K562 (cell line): ENCODE results near the gene ZMYND8. TPM values are rescaled to one million over a fixed set of nuclear protein-coding genes. Genes with fewer than 3 reads are reported as not detected.
A peak's percentile ranks its signal among the peaks of the same experiment; 100 is the strongest.

Source experiments
- ATAC-seq: fragments of 200-7000 bp; cut with Tn5 transposase; 3 replicates; pipeline ENCODE4 v1.9.1; 2020; ENCODE audit warnings: moderate library complexity
- BruUV-seq: library from RNA; stranded (reverse); fragments of 400-500 nt; replicated peaks from 2 replicates; lab custom pipeline; 2021; lab: Mats Ljungman, UMichigan
- CTCF ChIA-PET: fragments of 300-600 bp; formaldehyde crosslinking; extraction: SDS; loops from one replicate; lab custom pipeline; 2021; ENCODE audit warnings: low intra/inter-chr PET ratio; lab: Yijun Ruan, JAX
- POLR2A ChIA-PET: fragments of 300-600, 350-650 bp; sonication (Branson Sonifier 250); formaldehyde crosslinking; extraction: SDS; loops from one replicate; lab custom pipeline; 2021; ENCODE audit warnings: antibody characterized with exemption, inconsistent platforms; lab: Yijun Ruan, JAX
- DNase-seq, 4 experiments: peaks; one replicate each; pipeline versions ENCODE4 v3.0.0 to v3.0.0-alpha.2; 2011 to 2018; ENCODE audit warnings: low spot score in 3 of 4, mixed read lengths in 3 of 4; ENCODE audit errors: extremely low read depth in 1 of 4
- FAIRE-seq: peaks from 2 replicates; lab custom pipeline; 2011; peaks lifted over from hg19 to GRCh38; lab: Jason Lieb, UNC
- H2AFZ ChIP-seq: 2 replicates; pipeline ENCODE4 v1.6.0; 2011; ENCODE audit warnings: low read depth, low read length, control low read depth, inconsistent platforms
- H3K27ac ChIP-seq: fragments of 200-600 bp; 3 replicates; pipeline ENCODE4 v1.8.0; 2011; ENCODE audit warnings: low read depth, mild to moderate bottlenecking, control low read depth, inconsistent platforms, low read length, moderate library complexity, mixed read lengths; ENCODE audit errors: extremely low read depth
- H3K27me3 ChIP-seq, 2 experiments: fragments of 300-600 bp in 1 of 2; 2 replicates in 1 of 2; 3 replicates in 1 of 2; pipeline versions ENCODE4 v1.6.0 to v1.8.0; 2011; ENCODE audit warnings: inconsistent platforms in 2 of 2, low read length in 2 of 2, mild to moderate bottlenecking in 1 of 2, mixed read lengths in 1 of 2, moderate library complexity in 1 of 2; ENCODE audit not compliant: control insufficient read depth in 2 of 2, insufficient read depth in 2 of 2
- H3K36me3 ChIP-seq: fragments of 300-600 bp; 3 replicates; pipeline ENCODE4 v1.8.0; 2011; ENCODE audit warnings: mild to moderate bottlenecking, low read length, inconsistent platforms; ENCODE audit not compliant: control insufficient read depth, insufficient read depth
- H3K4me1 ChIP-seq, 2 experiments: fragments of 200-600 bp in 1 of 2; replicated peaks in 1 of 2; 2 replicates in 1 of 2; 3 replicates in 1 of 2; pipeline versions ENCODE4 v1.5.1 to v1.8.0; 2011; ENCODE audit warnings: inconsistent platforms in 2 of 2, low read length in 2 of 2, mild to moderate bottlenecking in 1 of 2, mixed read lengths in 1 of 2, moderate library complexity in 1 of 2; ENCODE audit not compliant: control insufficient read depth in 2 of 2, insufficient read depth in 2 of 2
- H3K4me2 ChIP-seq: 2 replicates; pipeline ENCODE4 v1.6.1; 2011; ENCODE audit warnings: low read length, control low read depth, inconsistent platforms, mixed read lengths; ENCODE audit not compliant: insufficient read depth
- H3K4me3 ChIP-seq: fragments of 200-600 bp; sonication (generic), shearing (Covaris generic); 2 replicates; pipeline ENCODE4 v1.5.1; 2016; ENCODE audit warnings: control low read depth, inconsistent platforms
- H3K79me2 ChIP-seq: fragments of 200-600 bp; 3 replicates; pipeline ENCODE4 v1.8.0; 2011; ENCODE audit warnings: low read length, inconsistent platforms; ENCODE audit not compliant: control insufficient read depth, insufficient read depth
- H3K9ac ChIP-seq, 2 experiments: 2 replicates each; pipeline versions ENCODE4 v1.6.0 to v1.6.1; 2011; ENCODE audit warnings: low read depth in 2 of 2, low read length in 2 of 2, control low read depth in 1 of 2, inconsistent platforms in 1 of 2, mild to moderate bottlenecking in 1 of 2, mixed read lengths in 1 of 2; ENCODE audit not compliant: insufficient read depth in 1 of 2
- H3K9me1 ChIP-seq: one replicate; pipeline ENCODE4 v1.6.0; 2011; ENCODE audit warnings: inconsistent platforms, mild to moderate bottlenecking, low read length, moderate library complexity; ENCODE audit not compliant: control insufficient read depth, insufficient read depth
- H3K9me3 ChIP-seq: replicated peaks from 2 replicates; pipeline ENCODE4 v1.5.1; 2011; ENCODE audit warnings: low read depth, low read length, inconsistent platforms; ENCODE audit not compliant: control insufficient read depth, insufficient read depth
- H4K20me1 ChIP-seq: replicated peaks from 2 replicates; pipeline ENCODE4 v1.6.1; 2011; ENCODE audit warnings: low read length, inconsistent platforms, mixed read lengths; ENCODE audit not compliant: control insufficient read depth, insufficient read depth
- C11orf30 ChIP-seq: fragments of 450-650 bp; IDR thresholded peaks from 2 replicates; pipeline ENCODE4 v1.6.1; 2016; ENCODE audit warnings: low read depth, mild to moderate bottlenecking
- CBX8 ChIP-seq: fragments of 200-600 bp; sonication (generic); IDR thresholded peaks from 2 replicates; pipeline ENCODE4 v1.6.1; 2012; ENCODE audit warnings: borderline replicate concordance, mixed run types, low read depth, mild to moderate bottlenecking, moderate library complexity, mixed read lengths, low read length, control low read depth, inconsistent platforms; ENCODE audit not compliant: poor library complexity, severe bottlenecking; ENCODE audit errors: extremely low read depth
- CHAMP1 ChIP-seq: fragments of 450-650 bp; IDR thresholded peaks from 2 replicates; pipeline ENCODE4 v1.6.1; 2016; ENCODE audit warnings: mild to moderate bottlenecking
- GABPA ChIP-seq: fragments of 200-800 bp; sonication (Bioruptor generic); conservative IDR thresholded peaks from 2 replicates; pipeline ENCODE4 v1.6.1; 2016; ENCODE audit warnings: low read depth, missing genetic modification characterization, missing compliant biosample characterization
- GABPB2 ChIP-seq: fragments of 250-450 bp; sonication (Bioruptor Pico); conservative IDR thresholded peaks from 2 replicates; pipeline ENCODE4 v1.5.1; 2021; ENCODE audit warnings: mild to moderate bottlenecking
- HNRNPLL ChIP-seq: fragments of 200-400 bp; formaldehyde crosslinking; IDR thresholded peaks from 2 replicates; pipeline ENCODE4 v1.6.1; 2017; ENCODE audit warnings: low read length, low read depth, mild to moderate bottlenecking; ENCODE audit not compliant: poor library complexity, severe bottlenecking
- KLF1 ChIP-seq: fragments of 450-650 bp; IDR thresholded peaks from 2 replicates; pipeline ENCODE4 v1.6.1; 2016; ENCODE audit warnings: missing genetic modification characterization, missing compliant biosample characterization
- POLR2H ChIP-seq: IDR thresholded peaks from 2 replicates; pipeline ENCODE4 v1.6.1; 2016; ENCODE audit warnings: missing genetic modification characterization, low read depth, mild to moderate bottlenecking, control low read depth, missing compliant biosample characterization, moderate library complexity
- SP2 ChIP-seq: IDR thresholded peaks from 2 replicates; pipeline ENCODE4 v1.6.1; 2011; ENCODE audit warnings: mild to moderate bottlenecking, low read depth, low read length, moderate library complexity; ENCODE audit not compliant: poor library complexity, severe bottlenecking; ENCODE audit errors: extremely low read depth
- ZFP30 ChIP-seq: fragments of 250-450 bp; sonication (Bioruptor Pico); IDR thresholded peaks from 2 replicates; pipeline ENCODE4 v1.8.0; 2022; ENCODE audit warnings: moderate library complexity, mild to moderate bottlenecking, inconsistent platforms, borderline replicate concordance
- WGBS: fragments of 100-300 bp; shearing (Covaris generic); methylation state at CpG from one replicate; pipeline ENCODE4 v1.1.6; 2016; ENCODE audit warnings: low coverage, mixed read lengths; ENCODE audit not compliant: insufficient coverage; ENCODE audit errors: missing lambda C conversion rate; 5-methylcytosine and 5-hydroxymethylcytosine counted together
- in situ Hi-C: fragments of 300-500 bp; cut with MboI; formaldehyde crosslinking; loops from 4 replicates; pipeline ENCODE4 v1.15.0; 2018; ENCODE audit warnings: inconsistent platforms, mixed read lengths
- intact Hi-C: fragments of 100-400 bp; cut with micrococcal nuclease; formaldehyde crosslinking; loops from 2 replicates; pipeline ENCODE4 v1.14.2; 2022
- polyA plus RNA-seq, 8 experiments: library from polyadenylated mRNA; depleted of rRNA in 4 of 8; stranded (reverse) in 5 of 8; unstranded in 3 of 8; fragments of >200 nt; fragmentation: Nextera tagmentation in 2 of 8; fragmentation: Illumina TruSeq in 1 of 8; extraction: Ambion mirVana in 2 of 8; extraction: Trizol in 1 of 8; gene quantifications; 2 replicates each; pipeline versions ENCODE4 v1.2.1 to v1.2.3, GENCODE V29; 2011 to 2014; ENCODE audit warnings: inconsistent platforms in 1 of 8, missing spikeins in 1 of 8
- total RNA-seq, 7 experiments: library from RNA; depleted of rRNA in 6 of 7; stranded (reverse); fragments of >200 nt in 6 of 7; fragmentation: Illumina TruSeq in 2 of 7; extraction: Trizol in 2 of 7; gene quantifications; 2 replicates each; pipeline versions ENCODE4 v1.2.1 to v1.2.3, GENCODE V29; 2011 to 2021; ENCODE audit warnings: low replicate concordance in 1 of 7

Gene ZMYND8
- total and polyA plus RNA-seq, 9 of the 15 experiments (the other 6 are each of a cell fraction or from before 2014, with no cell fraction given): 31.8 to 148 (median 71.9) TPM

- no peak for TF ChIP-seq CHAMP1
Measured at GRCh38 chr20:47352332-47353238, 3.9 kb downstream of the ZMYND8 start (continued).

- H3K4me2 ChIP-seq: peak overlapping the region; percentile 87
- H3K27ac ChIP-seq: peak overlapping the region; percentile 97
- H3K9ac ChIP-seq: peak overlapping the region; percentile 91 to 92
- peaks cover 14 to 36% of the 10 kb centered on the region in 2 experiments for H3K4me1 ChIP-seq
- DNase-seq (peak in 1 of 4 experiments; percentile 72), FAIRE-seq (no peak), ATAC-seq (peak; percentile 39)
- WGBS: 0% methylated on average over 10 of the region's 10 CpGs
- H3K9me1 ChIP-seq: no peaks in the 10 kb centered on the region
- H2AFZ ChIP-seq: no peak overlapping the region
- ChIA-PET CTCF (no interaction called here), POLR2A (interaction anchor here (1.0 to 4.3 kb wide), 8 partner anchors 8 to 30 kb away, joined by 3 to 56 read pairs (median 8); no protein-coding TSS in a partner anchor)
- peaks cover 87% of the 10 kb centered on the region for H3K36me3 ChIP-seq
- no TSS peak for BruUV-seq
- H4K20me1 ChIP-seq: 0 out of 2 replicates have a peak, but pooled peaks cover 4% of the 10 kb centered on the region
- intact Hi-C loops: no loop called here
- H3K4me3 ChIP-seq: peak overlapping the region; percentile 65
- H3K9me3 ChIP-seq: no peaks in the 10 kb centered on the region
- in situ Hi-C loops: no loop called here
- H3K79me2 ChIP-seq: peaks cover 100% of the 10 kb centered on the region
- no peaks in the 10 kb centered on the region for H3K27me3 ChIP-seq
- no peak for TF ChIP-seq C11orf30
- TF ChIP-seq GABPB2 (CRISPR knock-in tag): no peak
- no peak for TF ChIP-seq SP2
- no peak for TF ChIP-seq HNRNPLL
- TF ChIP-seq KLF1 (tag): no peak
- TF ChIP-seq CBX8: no peak
- TF ChIP-seq POLR2H: peak; percentile 40; the same call in 1 of the 2 replicates
- TF ChIP-seq ZFP30: no peak
- peak; percentile 42; the same call in 1 of the 2 replicates for TF ChIP-seq GABPA (tag)
Measured at GRCh38 chr20:47351643-47352331, 4.7 kb downstream of the ZMYND8 start.
